Measurements from ENCODE around the gene NAP1L4. TPM values are rescaled to one million over a fixed set of nuclear protein-coding genes. Genes with fewer than 3 reads are reported as not detected.

The NAP1L4 gene
- total and polyA plus RNA-seq, 2 of the 8 experiments (the other 6 are each of a cell fraction or from before 2014, with no cell fraction given) = 75.8 to 194 TPM

GRCh38 chr11:2901854-2902783, 90.0 kb downstream of the NAP1L4 start (continued):
- TF ChIP-seq E2F6 (IDR thresholded peaks at IDR 0.05) (0 out of 2 replicates have a peak, but pooled peaks have one; percentile 25), ASH2L (IDR thresholded peaks at IDR 0.05; ENCODE audit: low read length) (peak; percentile 47), POLR2A (IDR thresholded peaks at IDR 0.05; ENCODE audit: control extremely low read depth in 1 of 2, low read depth in 2 of 2, low read length in 2 of 2) (peak in 1 of 2 experiments; percentile 18; a peak in 1 of 3 replicates)

All from H1 (cell line).